M059J (cell line): Measurements from ENCODE around the gene MBD4. TPM values are rescaled to one million over a fixed set of nuclear protein-coding genes. Genes with fewer than 3 reads are reported as not detected.
A peak's percentile ranks its signal among the peaks of the same experiment; 100 is the strongest.
"Not testable (repeated sequence)": the region's sequence is repeated elsewhere in the genome, so short reads cannot be mapped to it uniquely, and the experiment has no call there.

Experiments used
- DNase-seq: peaks from one replicate; pipeline ENCODE4 v3.0.0-alpha.2; 2012; ENCODE audit warnings: low read depth
- total RNA-seq: library from RNA; depleted of rRNA; stranded (reverse); fragments of >200 nt; shearing (Covaris generic); gene quantifications from 2 replicates; pipeline ENCODE4 v1.2.3, GENCODE V29; 2014

MBD4 gene
- total RNA-seq, 1 experiment from 2014 or later = 43.2 TPM

DNA sequence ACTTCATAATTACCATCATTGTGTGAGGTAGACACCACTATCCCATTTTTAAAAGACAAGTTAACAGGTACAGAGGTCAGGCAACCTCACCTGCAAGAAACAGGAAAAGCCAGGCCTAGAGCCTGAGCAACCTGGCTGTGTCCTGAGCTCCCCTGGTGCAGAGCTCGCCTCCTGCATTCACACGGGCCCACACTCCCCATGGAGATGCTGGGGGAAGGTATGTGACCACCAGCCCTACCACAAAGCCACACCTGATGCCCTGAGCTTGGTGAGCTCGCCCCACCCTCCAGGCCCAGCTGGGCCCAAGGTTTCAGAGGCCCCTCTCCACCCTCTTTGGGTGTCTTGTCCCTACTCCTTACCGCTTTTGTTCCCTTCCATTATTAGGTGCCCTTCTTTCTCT is 10.1 kb downstream of the MBD4 start:
- no peak for DNase-seq

GRCh38 chr3:129429080-129429451 is 10.7 kb downstream of the MBD4 start:
- peak; percentile 41 for DNase-seq

- DNase-seq = peak; percentile 89
Observed at GRCh38 chr3:129428376-129429079, 11.2 kb downstream of the MBD4 start, which contains the start of gene EFCAB12. Gene EFCAB12 (minus strand): TSS chr3:129428636. CDS start chr3:129428488, 148 bp downstream.

DNA sequence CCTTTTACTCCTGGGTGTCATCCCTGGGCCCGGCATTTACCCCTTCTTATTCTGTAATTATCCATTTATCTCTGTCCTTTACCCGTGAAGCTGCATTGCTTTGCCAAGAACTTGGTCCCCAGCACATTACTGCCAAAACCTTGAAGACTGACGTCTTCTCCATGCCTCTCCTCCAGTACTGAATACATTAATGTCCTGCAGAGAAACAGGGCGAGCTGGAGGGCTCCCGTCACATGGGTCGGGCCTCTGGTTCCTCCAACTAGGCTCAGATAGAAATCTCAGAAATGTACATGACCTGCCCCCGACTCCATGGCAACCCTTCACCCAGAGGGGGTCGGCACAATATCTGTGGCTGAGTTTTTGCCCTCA is 11.8 kb downstream of the MBD4 start:
- no peak for DNase-seq

GRCh38 chr3:129425619-129426018 is 14.1 kb downstream of the MBD4 start:
- no peak for DNase-seq

- no peak for DNase-seq
Observed at GRCh38 chr3:129425213-129425612, 14.5 kb downstream of the MBD4 start.

DNA sequence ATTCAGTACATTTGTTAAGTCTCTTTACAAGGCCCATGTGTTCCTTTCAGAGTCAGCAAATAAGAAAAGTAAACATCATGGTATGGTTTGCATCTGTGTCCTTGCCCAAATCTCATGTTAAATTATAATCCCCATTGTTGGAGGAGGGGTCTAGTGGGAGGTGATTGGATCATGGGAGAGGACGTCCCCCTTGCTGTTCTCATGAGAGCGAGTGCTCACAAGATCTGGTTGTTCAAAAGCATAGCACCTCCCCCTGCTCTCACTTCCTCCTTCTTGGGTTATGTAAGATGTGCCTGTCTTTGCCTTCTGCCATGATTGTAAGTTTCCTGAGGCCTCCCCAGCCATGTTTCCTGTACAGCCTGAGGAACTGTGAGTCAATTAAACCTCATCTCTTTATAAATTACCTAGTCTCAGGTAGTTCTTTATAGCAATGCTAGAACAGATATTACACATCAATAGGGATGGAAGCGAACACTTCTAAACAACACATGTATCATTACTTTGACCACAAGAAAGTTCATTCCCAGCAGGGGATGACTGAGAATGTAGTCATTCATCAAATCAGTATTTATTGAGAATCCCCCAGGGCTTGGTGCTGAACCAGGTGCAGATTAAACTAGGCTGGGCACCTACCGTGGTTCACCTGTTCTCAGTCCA is 15.4 kb downstream of the MBD4 start:
- DNase-seq = no peak

- DNase-seq = no peak
Observed at GRCh38 chr3:129422897-129423296, 16.9 kb downstream of the MBD4 start.

GRCh38 chr3:129421988-129422745 is 17.6 kb downstream of the MBD4 start:
- DNase-seq = no peak

DNA sequence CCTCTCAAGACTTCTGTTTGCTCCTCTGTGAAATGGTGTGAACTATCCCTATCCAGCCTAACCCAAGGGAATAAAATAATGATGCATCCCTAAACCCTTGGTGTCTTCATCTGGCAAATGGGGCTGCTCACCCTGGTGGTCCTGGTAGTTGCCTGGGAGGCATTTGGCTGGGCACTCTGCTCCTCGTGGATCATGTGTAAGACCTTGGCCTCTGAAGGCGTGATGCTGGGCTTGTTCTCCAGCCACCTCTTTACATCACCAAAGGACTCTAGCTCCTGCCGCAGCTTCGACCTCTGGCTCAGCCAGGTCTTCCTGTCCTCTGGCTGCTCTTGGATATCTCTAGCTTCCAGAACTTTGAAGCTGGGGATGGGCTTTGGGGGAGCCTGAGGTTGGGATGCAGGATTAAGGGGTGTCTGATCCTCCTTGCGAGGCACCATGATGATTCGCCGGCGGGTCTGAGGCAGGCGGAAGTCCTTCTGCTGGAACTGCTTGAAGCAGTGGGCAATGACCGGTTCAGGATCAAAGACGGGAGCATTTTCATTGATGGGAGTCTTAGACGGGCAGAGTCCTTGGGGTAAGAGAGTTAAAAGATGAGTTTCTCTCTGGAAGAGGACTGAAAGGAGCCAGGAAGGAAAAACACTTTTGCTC is 18.4 kb downstream of the MBD4 start:
- no peak for DNase-seq

GRCh38 chr3:129419476-129419875 is 20.3 kb downstream of the MBD4 start:
- no peak for DNase-seq

- DNase-seq = no peak
Observed at GRCh38 chr3:129418041-129418973, 21.4 kb downstream of the MBD4 start.

GRCh38 chr3:129417326-129417725 is 22.4 kb downstream of the MBD4 start:
- peak; percentile 57 for DNase-seq

DNA sequence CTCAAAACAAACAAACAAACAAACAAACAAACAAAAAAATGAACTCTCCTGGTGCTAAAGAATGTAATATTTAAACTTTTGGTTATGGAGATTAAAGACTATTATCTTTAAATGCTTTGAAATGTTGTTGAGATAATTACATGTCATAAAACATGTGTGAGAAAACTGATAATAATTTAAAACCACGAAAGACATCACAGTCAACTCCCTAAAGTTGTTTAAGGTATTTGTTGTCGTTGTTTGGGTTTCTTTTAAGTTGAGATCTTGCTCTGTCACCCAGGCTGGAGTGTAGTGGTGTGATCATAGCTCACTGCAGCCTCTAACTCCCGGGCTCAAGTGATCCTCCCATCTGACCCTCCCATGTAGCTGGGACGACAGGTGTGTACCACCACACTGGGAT is 23.3 kb downstream of the MBD4 start:
- DNase-seq = no peak

DNA sequence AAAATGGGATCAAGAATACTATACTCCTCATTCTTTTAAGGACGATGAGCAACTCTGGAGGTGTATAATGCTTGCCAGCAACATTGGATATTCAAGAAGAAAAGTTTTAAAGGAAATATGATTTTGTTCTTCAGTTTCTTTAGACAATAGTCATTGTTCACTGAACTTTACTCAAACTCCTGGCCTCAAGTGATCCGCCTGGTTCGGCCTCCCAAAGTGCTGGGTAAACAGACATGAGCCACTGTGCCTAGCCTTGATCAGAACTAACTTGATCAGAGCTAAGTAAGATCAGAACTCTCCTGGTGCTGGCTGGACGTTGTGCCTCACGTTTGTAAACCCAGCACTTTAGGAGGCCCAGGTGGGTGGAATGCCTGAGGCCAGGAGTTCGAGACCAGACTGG is 23.9 kb downstream of the MBD4 start:
- no peak for DNase-seq

- no peak for DNase-seq
Observed at GRCh38 chr3:129415378-129415777, 24.4 kb downstream of the MBD4 start.

DNA sequence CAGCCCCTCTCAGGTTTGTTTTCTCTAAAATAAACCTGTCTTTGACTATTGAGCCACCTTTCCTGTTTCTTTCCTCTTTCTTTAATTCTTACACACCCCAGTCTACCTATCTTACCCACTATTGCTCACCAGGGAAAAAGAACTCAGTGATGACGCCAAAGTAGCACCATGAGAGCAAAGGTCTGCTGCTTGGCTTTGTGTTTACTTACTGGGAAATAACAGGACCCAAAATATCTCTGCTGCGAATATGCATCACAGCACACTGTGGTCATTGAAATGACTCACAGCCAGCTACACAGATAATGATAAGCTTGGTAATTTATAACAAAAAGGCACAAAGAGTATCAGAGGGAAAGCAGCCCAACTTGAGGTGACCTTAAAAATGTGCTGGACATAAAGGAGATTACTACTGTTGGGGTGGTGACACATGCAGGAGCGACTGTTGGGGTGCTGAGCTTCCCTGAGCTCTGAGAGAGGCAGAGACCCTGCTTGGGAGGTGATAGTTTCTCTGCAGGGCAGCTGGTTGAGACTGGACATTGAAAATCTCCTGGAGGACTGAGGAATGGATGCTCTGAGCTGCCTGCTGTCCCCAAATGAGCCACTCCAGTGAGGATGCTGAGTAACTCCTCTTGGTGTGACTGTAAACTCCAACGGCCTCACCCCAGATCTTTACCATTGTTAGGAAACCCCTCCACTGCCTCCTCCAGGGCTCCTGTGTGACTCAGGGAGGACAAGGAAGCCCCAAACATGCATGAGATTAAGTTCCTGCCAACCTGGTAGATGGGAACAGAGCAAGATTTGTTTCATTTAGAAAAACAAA is 25.9 kb downstream of the MBD4 start:
- DNase-seq = peak; percentile 96

GRCh38 chr3:129413238-129413637 is 26.5 kb downstream of the MBD4 start:
- DNase-seq = not testable (repeated sequence)

DNA sequence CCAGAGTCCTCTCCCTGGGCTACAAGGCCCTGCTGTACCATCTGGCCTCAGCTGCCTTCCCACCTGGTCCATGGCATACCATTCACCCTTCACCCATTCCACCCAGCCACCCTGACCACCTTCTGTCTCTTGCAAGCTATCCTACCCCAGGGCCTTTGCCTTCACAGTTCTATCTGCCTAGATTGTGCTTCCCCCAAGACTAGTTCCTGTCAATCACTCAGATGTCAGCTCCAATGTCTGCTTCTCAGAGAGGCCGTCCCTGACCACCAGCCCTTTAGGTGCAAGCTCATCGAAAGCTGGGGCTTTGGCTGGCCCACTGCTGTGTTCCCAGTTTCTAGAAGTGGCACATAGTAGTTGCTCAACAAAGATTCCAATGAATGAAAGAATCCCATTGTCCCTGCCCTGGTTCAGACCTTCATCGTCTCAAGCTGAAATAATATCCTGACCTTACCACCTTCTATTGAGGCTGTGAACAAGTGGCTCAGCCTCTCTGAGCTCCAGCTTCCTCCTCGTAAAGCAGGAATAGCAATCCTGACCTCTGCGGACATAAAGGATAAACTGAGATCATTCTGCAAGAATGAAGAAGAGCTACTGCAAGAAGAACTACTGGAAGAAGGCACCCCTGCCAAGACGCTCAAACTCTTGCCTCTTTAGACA is 27.1 kb downstream of the MBD4 start:
- no peak for DNase-seq

DNA sequence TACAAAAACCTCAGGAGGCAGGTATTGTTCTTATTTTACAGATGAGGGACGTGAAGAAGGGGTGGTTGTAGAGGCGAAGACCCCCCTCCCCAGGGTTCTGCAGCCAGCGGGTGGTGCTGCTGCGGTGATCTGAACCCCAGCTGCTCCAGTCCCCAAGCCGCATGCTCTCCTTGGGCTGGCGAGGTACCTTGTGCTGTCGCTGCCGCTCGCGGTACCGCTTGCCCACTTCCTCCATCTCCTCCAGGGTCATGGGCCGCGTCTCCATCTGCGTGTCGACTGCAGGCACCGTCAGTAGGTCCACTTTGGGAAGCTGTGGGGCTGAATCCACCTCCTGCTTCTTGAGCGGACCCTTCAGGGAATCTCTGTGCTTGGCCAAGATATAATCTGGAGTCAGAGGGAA is 28.8 kb downstream of the MBD4 start:
- no peak for DNase-seq
